Activated T-cell treated with anti-CD3 and anti-CD28 coated beads for 4 hours (primary cell): Measurements from ENCODE around the gene HMCN1.

Source experiments
- DNase-seq: peaks from one replicate; pipeline ENCODE4 v3.0.0-alpha.2; 2020

Gene HMCN1

DNA sequence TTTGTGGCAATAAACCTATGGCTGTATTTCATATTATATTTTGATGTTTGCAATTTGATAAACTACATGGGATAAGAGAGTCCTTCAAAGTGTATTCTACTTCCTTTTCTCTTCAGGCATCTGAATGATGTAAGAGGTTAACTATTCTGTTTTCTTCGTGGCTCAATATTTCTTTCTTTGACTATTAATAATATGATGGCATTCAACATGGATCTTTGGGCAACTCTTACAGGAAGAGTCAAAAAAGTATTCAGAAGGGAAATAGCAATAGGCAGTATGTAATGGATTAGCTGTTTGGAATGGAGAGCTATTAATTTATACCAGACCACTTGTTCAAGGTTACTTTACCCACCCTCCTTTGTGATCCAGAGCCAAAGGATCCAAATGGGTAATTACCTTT is 74.4 kb downstream of the HMCN1 start:
- no peak for DNase-seq

DNA sequence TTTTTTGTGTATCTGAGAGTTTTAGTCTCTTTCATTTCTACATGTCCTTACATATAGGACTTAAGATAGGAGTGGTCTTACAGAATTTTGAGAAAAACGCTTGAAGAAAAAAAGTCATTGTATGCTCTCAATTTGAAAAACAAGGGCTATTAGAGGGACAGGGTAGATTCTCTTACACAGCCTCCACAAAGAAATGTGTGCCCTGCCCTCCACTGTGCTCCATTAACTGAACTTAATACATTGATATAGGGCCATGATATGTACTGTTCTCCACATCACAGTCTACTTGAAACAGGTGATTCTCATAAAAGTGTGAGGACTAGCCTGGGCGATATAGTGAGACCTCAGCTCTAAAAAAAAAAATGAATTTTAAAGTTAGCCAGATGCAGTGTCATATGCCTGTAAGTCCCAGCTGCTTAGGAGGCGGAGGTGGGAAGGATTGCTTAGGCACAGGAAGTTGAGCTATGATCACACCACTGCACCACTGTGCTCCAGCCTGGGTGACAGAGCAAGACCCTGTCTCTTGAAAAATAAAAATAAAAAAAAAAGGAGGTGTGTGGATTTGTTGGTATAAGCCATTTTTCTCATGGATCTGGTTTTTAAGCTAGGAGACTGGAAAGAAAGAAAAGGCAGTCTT is 77.0 kb downstream of the HMCN1 start:
- no peak for DNase-seq

DNA sequence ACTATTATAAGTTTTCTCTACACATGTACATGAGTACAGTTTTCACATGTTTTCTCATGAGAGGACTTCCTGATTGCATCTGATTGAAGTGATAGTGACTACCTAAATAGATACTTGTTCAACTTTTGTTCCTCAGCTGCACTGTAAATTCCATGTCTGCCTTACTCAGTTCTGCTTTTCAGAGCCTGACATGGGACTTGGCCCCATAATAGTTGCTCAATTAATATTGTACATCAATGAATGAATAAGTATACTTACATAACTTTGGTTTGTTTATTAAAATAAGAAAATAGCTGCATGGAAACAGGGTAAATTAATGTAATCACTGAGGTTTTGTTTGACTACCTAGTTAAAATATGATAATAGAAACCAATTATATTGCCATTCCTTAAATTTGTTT is 78.7 kb downstream of the HMCN1 start:
- no peak for DNase-seq

DNA sequence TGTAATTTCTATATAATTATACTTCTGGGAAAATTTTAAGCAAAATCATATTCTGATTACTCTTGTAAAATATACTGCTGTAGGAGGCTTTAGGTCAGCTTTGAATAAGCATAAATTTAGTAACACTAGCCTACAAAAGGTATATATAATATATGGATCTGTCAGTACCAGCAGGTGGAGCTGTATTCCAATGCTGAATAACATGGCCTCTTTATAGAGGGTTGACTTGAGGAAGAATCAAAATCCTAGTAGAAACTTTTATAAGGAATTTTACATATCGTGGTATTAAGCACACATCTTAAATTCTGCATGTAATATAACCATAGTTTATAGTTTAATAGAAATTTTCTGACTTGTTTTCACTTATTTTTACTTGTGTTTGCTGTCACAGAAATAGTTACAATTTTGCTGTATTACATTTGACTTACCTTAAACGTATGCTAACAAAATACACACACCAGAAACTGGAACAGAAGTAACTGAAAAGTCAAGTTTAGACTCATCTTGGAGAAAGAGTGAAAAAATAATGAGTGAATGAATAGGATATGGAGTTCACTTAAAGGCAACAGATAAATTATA is 79.3 kb downstream of the HMCN1 start:
- no peak for DNase-seq

GRCh38 chr1:185816460-185816859 is 82.3 kb downstream of the HMCN1 start:
- no peak for DNase-seq

- no peak for DNase-seq
Observed at GRCh38 chr1:185819798-185820197, 85.6 kb downstream of the HMCN1 start.

DNA sequence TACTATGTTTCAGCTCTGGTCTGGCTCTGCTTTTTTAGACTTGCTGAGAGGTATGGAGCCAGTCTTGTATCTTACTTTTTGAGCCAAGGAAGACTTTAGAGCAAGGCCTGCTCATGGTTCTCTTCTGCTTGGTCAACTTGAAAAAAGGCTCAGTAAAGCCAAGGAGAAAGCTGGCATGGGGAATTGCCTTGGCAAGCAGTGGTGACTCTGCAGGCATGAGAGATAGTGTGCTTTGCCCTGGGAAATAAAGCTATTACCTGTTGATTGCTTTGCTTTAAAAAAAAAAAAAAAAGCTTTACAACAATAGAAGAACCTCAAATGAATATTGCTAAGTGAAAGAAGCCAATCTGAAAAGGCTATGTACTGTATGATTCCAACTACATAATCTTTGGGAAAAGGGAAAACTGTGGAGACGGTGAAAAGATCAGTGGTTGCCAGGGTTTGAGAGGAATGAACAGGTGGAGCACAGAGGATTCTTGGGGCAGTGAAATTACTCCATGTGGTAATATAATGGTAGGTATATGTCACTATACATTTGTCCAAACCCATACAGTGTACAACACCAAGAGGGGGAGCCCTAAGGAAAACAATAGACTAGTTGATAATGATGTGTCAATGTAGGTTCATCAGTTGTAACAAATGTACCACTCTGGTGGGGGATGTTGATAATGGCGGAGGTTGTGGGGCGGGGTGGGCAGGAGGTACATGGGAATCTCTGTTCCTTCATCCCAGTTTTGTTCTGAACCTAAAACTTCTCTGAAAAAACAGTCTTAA is 87.6 kb downstream of the HMCN1 start:
- DNase-seq: no peak

- no peak for DNase-seq
Observed at GRCh38 chr1:185823467-185823866, 89.3 kb downstream of the HMCN1 start.

GRCh38 chr1:185824106-185824505 is 89.9 kb downstream of the HMCN1 start:
- DNase-seq: no peak

GRCh38 chr1:185825556-185825955 is 91.4 kb downstream of the HMCN1 start:
- DNase-seq: no peak

DNA sequence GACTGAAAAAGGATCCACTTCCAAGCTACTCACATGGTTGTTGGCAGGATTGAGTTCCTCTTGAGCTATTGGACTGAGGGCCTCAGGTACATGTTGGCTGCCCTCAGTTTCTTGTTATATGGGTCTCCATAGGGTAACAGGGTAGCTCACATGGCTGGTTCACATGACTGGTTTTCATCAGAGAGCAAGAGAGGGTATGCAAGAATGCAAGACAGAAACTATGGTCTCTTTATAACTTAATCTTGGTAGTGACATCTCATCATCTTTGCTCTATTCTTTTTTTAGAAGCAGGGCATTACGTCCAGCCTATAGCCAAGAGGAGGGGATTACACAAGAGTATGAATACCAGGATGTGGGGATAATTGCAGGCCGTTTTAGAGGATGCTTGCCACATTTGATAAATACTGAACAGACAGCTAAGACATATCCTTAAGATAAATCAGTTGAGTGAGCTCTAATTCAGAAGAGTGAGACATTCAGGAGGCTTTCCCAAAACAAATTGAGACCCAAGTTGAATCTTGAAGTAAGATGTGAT is 100.2 kb downstream of the HMCN1 start:
- DNase-seq: no peak

DNA sequence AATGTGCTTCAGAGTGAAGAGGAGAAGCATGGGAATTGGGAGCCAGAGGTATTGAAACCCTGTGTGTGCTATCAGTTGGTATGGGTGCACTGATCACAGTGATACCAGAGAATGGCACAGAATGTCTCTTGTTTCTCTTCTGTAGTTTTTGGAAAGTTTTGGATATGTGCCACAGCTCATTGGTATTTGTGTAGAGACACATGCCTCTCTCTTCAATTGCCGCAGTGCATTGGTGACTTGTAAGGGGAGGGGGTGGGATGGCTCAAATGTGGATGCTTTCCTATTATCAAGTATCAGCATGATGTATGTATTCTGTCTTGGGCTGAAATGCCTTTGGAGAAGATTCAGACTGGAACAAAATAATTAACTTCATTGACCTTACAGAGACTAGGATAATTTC is 101.0 kb downstream of the HMCN1 start:
- DNase-seq: no peak

- no peak for DNase-seq
Observed at GRCh38 chr1:185837711-185838110, 103.5 kb downstream of the HMCN1 start.

DNA sequence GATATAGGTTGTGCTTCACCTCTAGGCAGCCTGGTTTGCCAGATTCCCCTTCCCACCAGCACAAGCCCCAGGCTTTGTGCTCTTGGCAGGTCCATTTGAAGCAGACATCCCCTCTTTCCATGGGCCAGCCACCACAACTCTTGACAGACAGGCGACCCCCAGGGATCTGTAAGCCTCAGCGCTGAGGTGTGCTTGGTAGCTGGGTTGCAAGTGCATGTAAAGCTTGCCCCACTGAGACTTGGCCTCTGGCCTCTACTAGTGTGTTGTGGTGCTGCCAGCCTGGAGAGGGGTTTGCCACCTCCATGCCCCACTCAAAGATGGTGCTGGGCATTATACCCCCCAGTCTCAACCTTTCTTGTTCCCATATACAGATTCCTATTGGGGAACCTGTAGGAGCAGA is 103.9 kb downstream of the HMCN1 start:
- no peak for DNase-seq

DNA sequence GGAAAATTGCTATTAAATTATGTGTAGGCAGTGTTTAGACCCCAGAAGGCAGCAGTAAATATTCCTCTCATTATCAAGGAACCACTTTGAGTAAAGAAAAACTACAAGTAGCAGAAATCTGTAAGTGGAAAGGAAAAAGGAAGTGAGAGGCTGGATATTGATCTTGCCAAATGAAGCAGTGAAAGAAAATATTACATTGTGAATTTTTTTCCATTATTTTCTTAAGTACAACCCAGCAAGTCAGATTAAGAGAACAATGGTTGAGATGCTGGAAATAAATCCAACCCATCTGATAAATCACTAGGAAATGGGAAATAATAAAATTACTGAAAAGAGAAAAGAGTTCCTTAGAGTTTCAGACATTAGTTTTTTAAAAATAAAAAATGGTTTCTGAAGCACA is 106.7 kb downstream of the HMCN1 start:
- no peak for DNase-seq

DNA sequence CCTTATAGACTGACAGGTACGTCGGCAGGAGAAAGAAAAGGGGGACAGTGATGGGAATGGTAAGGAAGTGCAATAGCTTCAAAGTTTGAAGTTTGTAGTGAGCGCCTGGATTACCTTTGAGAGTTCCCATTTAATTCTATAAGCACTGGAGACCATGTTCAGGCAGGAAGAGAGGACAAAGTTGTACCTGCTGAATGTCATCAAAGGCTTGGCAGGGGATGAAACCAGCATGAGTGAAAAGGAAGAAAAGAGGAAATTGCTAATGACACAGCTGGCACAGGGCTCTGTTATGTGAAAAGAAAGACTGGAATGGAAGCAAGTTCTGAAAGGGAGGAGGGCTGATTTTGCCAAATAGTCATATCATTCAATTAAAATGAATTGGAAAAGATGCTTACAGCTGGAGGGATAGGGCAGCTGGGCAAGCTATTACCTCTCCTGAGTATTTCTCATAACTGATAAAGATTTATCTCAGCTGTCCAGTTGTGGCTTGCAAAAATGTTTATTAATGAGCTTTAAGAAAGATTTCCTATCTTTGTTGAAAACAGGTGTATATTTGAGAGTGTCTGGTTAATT is 109.2 kb downstream of the HMCN1 start:
- DNase-seq: no peak

GRCh38 chr1:185843986-185844385 is 109.8 kb downstream of the HMCN1 start:
- no peak for DNase-seq

- DNase-seq: no peak
Observed at GRCh38 chr1:185846672-185847444, 112.7 kb downstream of the HMCN1 start.

- no peak for DNase-seq
Observed at GRCh38 chr1:185849014-185849413, 114.8 kb downstream of the HMCN1 start.

GRCh38 chr1:185850366-185850765 is 116.2 kb downstream of the HMCN1 start:
- DNase-seq: no peak

DNA sequence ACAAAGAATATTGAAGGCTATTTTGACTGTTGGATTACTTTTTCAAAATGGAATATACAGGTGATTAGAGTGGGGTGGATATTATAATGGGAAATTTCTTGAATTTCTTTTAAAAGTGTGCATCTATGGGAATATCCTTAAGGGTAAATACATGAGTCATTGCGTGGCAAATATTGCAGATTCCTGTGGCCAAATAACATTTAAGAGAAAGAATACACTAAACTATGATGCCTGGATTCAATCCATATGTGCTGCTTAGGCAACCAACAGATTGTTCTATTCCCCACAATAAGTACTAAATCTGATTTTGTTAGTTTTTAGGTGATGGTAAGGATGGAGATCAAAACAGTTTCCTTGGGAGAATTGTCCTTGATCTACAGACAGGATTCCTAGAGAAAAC is 119.5 kb downstream of the HMCN1 start:
- DNase-seq: no peak

- DNase-seq: no peak
Observed at GRCh38 chr1:185856482-185856881, 122.3 kb downstream of the HMCN1 start.

GRCh38 chr1:185857442-185857841 is 123.3 kb downstream of the HMCN1 start:
- no peak for DNase-seq
